Peyer's patch (tissue), 4 donors: ENCODE data around the gene DIP2A.

Experiments
- CTCF ChIP-seq, 6 experiments: fragments of 450-650 bp in 4 of 6; fragments of 200-600 bp in 2 of 6; sonication (generic) in 1 of 6; IDR thresholded peaks; one replicate each; pipeline ENCODE4 v1.5.1; 2017 to 2019; ENCODE audit warnings: antibody characterized with exemption in 6 of 6, mild to moderate bottlenecking in 3 of 6, moderate library complexity in 1 of 6
- POLR2A ChIP-seq, 2 donors: fragments of 450-650 bp; IDR thresholded peaks; one replicate each; pipeline ENCODE4 v1.5.1; 2017; ENCODE audit warnings: antibody characterized with exemption in 2 of 2, mild to moderate bottlenecking in 2 of 2, moderate library complexity in 2 of 2

- TF ChIP-seq CTCF (IDR thresholded peaks at IDR 0.05) (no peak), POLR2A (IDR thresholded peaks at IDR 0.05) (no peak)
These were observed 146.5 kb downstream of the DIP2A start, which contains the start of gene S100B for GRCh38 chr21:46604975-46605766.
